PC-9 (cell line): ENCODE measurements around the gene DDAH1. TPM values are rescaled to one million over a fixed set of nuclear protein-coding genes. Genes with fewer than 3 reads are reported as not detected.

Source experiments
- BruUV-seq: library from RNA; stranded (reverse); fragments of 400-500 nt; replicated peaks from 2 replicates; lab custom pipeline; 2021; lab: Mats Ljungman, UMichigan
- CTCF ChIA-PET: fragments of 300-600 bp; sonication (Branson Sonifier 250); formaldehyde crosslinking; loops from one replicate; lab custom pipeline; 2022; ENCODE audit warnings: antibody characterized with exemption; lab: Charles Lee
- POLR2A ChIA-PET: fragments of 300-600 bp; sonication (Branson Sonifier 250); formaldehyde crosslinking; loops from one replicate; lab custom pipeline; 2022; ENCODE audit warnings: antibody characterized with exemption; ENCODE audit not compliant: unreplicated experiment; lab: Charles Lee
- DNase-seq, 2 experiments: peaks; one replicate each; pipeline versions ENCODE4 v3.0.0 to v3.0.0-alpha.2; 2015 to 2022; ENCODE audit warnings: mixed read lengths in 1 of 2
- H2AFZ ChIP-seq: fragments of 200-600 bp; sonication (generic); 2 replicates; pipeline ENCODE4 v1.8.1; 2017; ENCODE audit warnings: antibody characterized with exemption
- H3F3A ChIP-seq: fragments of 200-600 bp; sonication (generic); 2 replicates; pipeline ENCODE4 v1.8.1; 2017; ENCODE audit warnings: antibody characterized with exemption, mild to moderate bottlenecking, low read depth; ENCODE audit not compliant: insufficient read depth
- H3K27ac ChIP-seq: fragments of 200-600 bp; sonication (generic); 2 replicates; pipeline ENCODE4 v1.6.1; 2016; ENCODE audit warnings: mixed run types
- H3K27me3 ChIP-seq: fragments of 200-600 bp; sonication (generic); 2 replicates; pipeline ENCODE4 v1.6.1; 2016; ENCODE audit warnings: low read depth, mixed run types; ENCODE audit not compliant: insufficient read depth
- H3K36me3 ChIP-seq: fragments of 200-600 bp; sonication (generic); 2 replicates; pipeline ENCODE4 v1.6.1; 2016; ENCODE audit warnings: low read depth, mixed run types
- H3K4me1 ChIP-seq: fragments of 200-600 bp; sonication (generic); replicated peaks from 2 replicates; pipeline ENCODE4 v1.6.1; 2016; ENCODE audit warnings: mixed run types; ENCODE audit not compliant: insufficient read depth
- H3K4me2 ChIP-seq: fragments of 200-600 bp; sonication (generic); 2 replicates; pipeline ENCODE4 v1.6.1; 2017; ENCODE audit warnings: mixed run types
- H3K4me3 ChIP-seq: fragments of 200-600 bp; sonication (generic); 2 replicates; pipeline ENCODE4 v1.6.1; 2016; ENCODE audit warnings: mixed run types
- H3K79me2 ChIP-seq: fragments of 200-600 bp; sonication (generic); 2 replicates; pipeline ENCODE4 v1.6.1; 2017; ENCODE audit warnings: low read depth, mixed run types
- H3K9me2 ChIP-seq: fragments of 200-600 bp; sonication (generic); 2 replicates; pipeline ENCODE4 v1.8.1; 2017; ENCODE audit warnings: mild to moderate bottlenecking; ENCODE audit not compliant: insufficient read depth
- H3K9me3 ChIP-seq: fragments of 200-600 bp; sonication (generic); 2 replicates; pipeline ENCODE4 v1.8.1; 2016; ENCODE audit warnings: low read depth; ENCODE audit not compliant: insufficient read depth
- H4K20me1 ChIP-seq: fragments of 200-600 bp; sonication (generic); 2 replicates; pipeline ENCODE4 v1.8.1; 2017; ENCODE audit not compliant: insufficient read depth
- EZH2 ChIP-seq: fragments of 200-600 bp; sonication (generic); IDR thresholded peaks from 2 replicates; pipeline ENCODE4 v1.8.0; 2017; ENCODE audit warnings: antibody characterized with exemption, low read depth
- intact Hi-C: fragments of 100-400 bp; cut with micrococcal nuclease; formaldehyde crosslinking; loops from one replicate; pipeline ENCODE4 v1.10.0; 2022; ENCODE audit not compliant: unreplicated experiment
- total RNA-seq: library from RNA; stranded (reverse); gene quantifications from 2 replicates; pipeline ENCODE4 v1.2.3, GENCODE V29; 2021
- TF ChIP-seq, protein P1 (sequence below): fragments of 200-600 bp; sonication (generic); conservative IDR thresholded peaks from 2 replicates; pipeline ENCODE4 v1.6.1; 2017; ENCODE audit warnings: mixed run types, antibody characterized with exemption, mild to moderate bottlenecking, moderate library complexity

DDAH1 gene
- total RNA-seq, 1 experiment from 2014 or later: 31.9 TPM

DNA sequence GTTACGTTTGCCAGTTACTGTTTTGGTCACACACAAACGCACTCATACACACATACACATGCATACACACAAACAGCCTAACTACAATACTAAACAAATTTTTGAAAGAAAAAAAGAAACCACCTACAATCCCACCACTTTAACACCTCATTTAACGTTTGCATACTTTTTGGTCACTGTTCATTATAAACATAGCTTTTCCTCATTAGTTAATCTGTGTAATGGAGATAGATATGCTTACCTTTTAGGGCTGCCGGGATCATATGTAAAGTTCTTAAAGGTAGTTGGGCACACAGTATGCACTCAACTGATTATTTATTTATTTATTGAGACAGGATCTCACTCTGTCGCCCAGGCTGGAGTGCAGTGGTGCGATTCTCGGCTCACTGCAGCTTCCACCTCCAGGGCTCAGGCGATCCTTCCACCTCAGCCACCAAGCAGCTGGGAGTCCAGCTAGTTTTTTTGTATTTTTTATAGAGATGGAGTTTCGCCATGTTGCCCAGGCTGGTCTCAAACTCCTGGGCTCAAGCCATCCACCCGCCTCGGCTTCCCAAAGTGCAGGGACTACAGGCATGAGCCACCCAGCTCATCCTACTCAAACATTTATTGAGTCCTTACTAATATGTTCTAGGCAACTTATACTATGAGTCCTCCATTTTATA lies 187.8 kb downstream of the DDAH1 start:
- H3K27ac ChIP-seq: peak overlapping the region; percentile 86
- no peaks in the 10 kb centered on the region for H3K9me2 ChIP-seq
- H4K20me1 ChIP-seq: peaks cover 14% of the 10 kb centered on the region; the same call in 1 of the 2 replicates
- no peaks in the 10 kb centered on the region for H3K27me3 ChIP-seq
- peak overlapping the region; percentile 79 for H3K4me2 ChIP-seq
- intact Hi-C loops: loop anchor here (1.0 kb wide), 2 partner anchors 21 to 330 kb away; no protein-coding TSS in a partner anchor
- ChIA-PET CTCF (interaction anchor here (0.6 to 0.8 kb wide), 2 partner anchors 17 to 1427 kb away, joined by 3 to 5 read pairs; no protein-coding TSS in a partner anchor), POLR2A (interaction anchor here (0.6 to 1.3 kb wide), 5 partner anchors 174 to 431 kb away, joined by 3 to 5 read pairs (median 4); partner anchors contain the start of genes CCN1, DDAH1 and ZNHIT6)
- H3K4me1 ChIP-seq: peaks cover 54% of the 10 kb centered on the region
- H3K36me3 ChIP-seq: peaks cover 14% of the 10 kb centered on the region
- H3K4me3 ChIP-seq: peak overlapping the region; percentile 92
- BruUV-seq: TSS peak; percentile 53
- H3K9me3 ChIP-seq: peaks cover 4% of the 10 kb centered on the region
- peaks cover 45% of the 10 kb centered on the region for H3F3A ChIP-seq
- H2AFZ ChIP-seq: peak overlapping the region; percentile 66; the same call in 1 of the 2 replicates
- DNase-seq: no peak
- H3K79me2 ChIP-seq: peaks cover 49% of the 10 kb centered on the region
- no peak for TF ChIP-seq EZH2
- TF ChIP-seq, protein P1, sequence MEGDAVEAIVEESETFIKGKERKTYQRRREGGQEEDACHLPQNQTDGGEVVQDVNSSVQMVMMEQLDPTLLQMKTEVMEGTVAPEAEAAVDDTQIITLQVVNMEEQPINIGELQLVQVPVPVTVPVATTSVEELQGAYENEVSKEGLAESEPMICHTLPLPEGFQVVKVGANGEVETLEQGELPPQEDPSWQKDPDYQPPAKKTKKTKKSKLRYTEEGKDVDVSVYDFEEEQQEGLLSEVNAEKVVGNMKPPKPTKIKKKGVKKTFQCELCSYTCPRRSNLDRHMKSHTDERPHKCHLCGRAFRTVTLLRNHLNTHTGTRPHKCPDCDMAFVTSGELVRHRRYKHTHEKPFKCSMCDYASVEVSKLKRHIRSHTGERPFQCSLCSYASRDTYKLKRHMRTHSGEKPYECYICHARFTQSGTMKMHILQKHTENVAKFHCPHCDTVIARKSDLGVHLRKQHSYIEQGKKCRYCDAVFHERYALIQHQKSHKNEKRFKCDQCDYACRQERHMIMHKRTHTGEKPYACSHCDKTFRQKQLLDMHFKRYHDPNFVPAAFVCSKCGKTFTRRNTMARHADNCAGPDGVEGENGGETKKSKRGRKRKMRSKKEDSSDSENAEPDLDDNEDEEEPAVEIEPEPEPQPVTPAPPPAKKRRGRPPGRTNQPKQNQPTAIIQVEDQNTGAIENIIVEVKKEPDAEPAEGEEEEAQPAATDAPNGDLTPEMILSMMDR: no peak

GRCh38 chr1:85276215-85276977 lies 188.6 kb downstream of the DDAH1 start, which contains the start of gene BCL10:
BCL10 (minus strand) TSS chr1:85276632; CDS start chr1:85276352, 280 bp downstream.
- intact Hi-C loops: loop anchor here (1.0 kb wide), 2 partner anchors 22 to 331 kb away; no protein-coding TSS in a partner anchor
- no peaks in the 10 kb centered on the region for H3K27me3 ChIP-seq
- no peaks in the 10 kb centered on the region for H3K9me2 ChIP-seq
- peak within 1 kb of the TSS; percentile 92 for H3K4me3 ChIP-seq
- H3F3A ChIP-seq: peaks cover 48% of the 10 kb centered on the region
- peaks cover 56% of the 10 kb centered on the region for H3K79me2 ChIP-seq
- H2AFZ ChIP-seq: peak within 1 kb of the TSS; percentile 78
- peaks cover 4% of the 10 kb centered on the region for H3K9me3 ChIP-seq
- peaks cover 14% of the 10 kb centered on the region; the same call in 1 of the 2 replicates for H4K20me1 ChIP-seq
- DNase-seq: peak; percentile 98 to 99
- peaks cover 21% of the 10 kb centered on the region for H3K36me3 ChIP-seq
- H3K4me2 ChIP-seq: peak within 1 kb of the TSS; percentile 90
- CTCF ChIA-PET: interaction anchor here (0.6 to 0.8 kb wide), 5 partner anchors 17 to 1428 kb away, joined by 3 to 7 read pairs (median 5); partner anchors contain the start of gene ODF2L
- POLR2A ChIA-PET: interaction anchor here (0.5 to 1.3 kb wide), 15 partner anchors 14 to 642 kb away, joined by 3 to 11 read pairs (median 4); partner anchors contain the start of genes DDAH1 and ZNHIT6
- no peak for TF ChIP-seq EZH2
- TF ChIP-seq, protein P1: no peak
- H3K27ac ChIP-seq: peak within 1 kb of the TSS; percentile 86
- BruUV-seq: no TSS peak
- H3K4me1 ChIP-seq: peaks cover 54% of the 10 kb centered on the region
